ENCODE data around the gene TMEM240. TPM values are rescaled to one million over a fixed set of nuclear protein-coding genes. Genes with fewer than 3 reads are reported as not detected.

Gene TMEM240
- total RNA-seq, 1 donor from 2014 or later: 10.3 TPM

GRCh38 chr1:1574721-1575537, 34.5 kb upstream of the TMEM240 start, which contains the start of gene SSU72:
Gene SSU72 (minus strand): TSS chr1:1574863. CDS start chr1:1574557, 306 bp downstream.
- peak within 1 kb of the TSS; percentile 99 for H3K27ac Mint-ChIP-seq
- no peak for TF ChIP-seq CTCF (conservative IDR thresholded peaks at IDR 0.05)
- peaks cover 8% of the 10 kb centered on the region for H3K4me1 Mint-ChIP-seq (ENCODE audit: unreplicated experiment)
- H3K36me3 Mint-ChIP-seq: peaks cover 5% of the 10 kb centered on the region
- peak; percentile 95 for DNase-seq (ENCODE audit: extremely low spot score, unreplicated experiment)
- H3K4me3 Mint-ChIP-seq: peak within 1 kb of the TSS; percentile 97
- no peaks in the 10 kb centered on the region for H3K9me3 Mint-ChIP-seq
- peaks cover 9% of the 10 kb centered on the region for H3K27me3 Mint-ChIP-seq

- Mint-ChIP-seq H3K9me3 (no peaks in the 10 kb centered on the region), H3K36me3 (peaks cover 5% of the 10 kb centered on the region), H3K27me3 (peaks cover 9% of the 10 kb centered on the region), H3K4me1 (ENCODE audit: unreplicated experiment) (peaks cover 8% of the 10 kb centered on the region), H3K4me3 (peak overlapping the region; percentile 96), H3K27ac (peak overlapping the region; percentile 99)
- no peak for DNase-seq (ENCODE audit: extremely low spot score, unreplicated experiment)
- peak; percentile 58 for TF ChIP-seq CTCF (conservative IDR thresholded peaks at IDR 0.05)
These were observed 33.7 kb upstream of the TMEM240 start for GRCh38 chr1:1573843-1574720.

GRCh38 chr1:1569341-1569740, 28.9 kb upstream of the TMEM240 start:
- no peak for DNase-seq (ENCODE audit: extremely low spot score, unreplicated experiment)
- peaks cover 16% of the 10 kb centered on the region for H3K36me3 Mint-ChIP-seq
- peak overlapping the region; percentile 66 for H3K27ac Mint-ChIP-seq
- no peaks in the 10 kb centered on the region for H3K9me3 Mint-ChIP-seq
- no peak for TF ChIP-seq CTCF (conservative IDR thresholded peaks at IDR 0.05)
- no peak overlapping the region for H3K4me3 Mint-ChIP-seq
- H3K4me1 Mint-ChIP-seq (ENCODE audit: unreplicated experiment): peaks cover 3% of the 10 kb centered on the region
- H3K27me3 Mint-ChIP-seq: no peaks in the 10 kb centered on the region

- H3K36me3 Mint-ChIP-seq: peaks cover 23% of the 10 kb centered on the region
- no peaks in the 10 kb centered on the region for H3K9me3 Mint-ChIP-seq
- no peak overlapping the region for H3K4me3 Mint-ChIP-seq
- no peak for TF ChIP-seq CTCF (conservative IDR thresholded peaks at IDR 0.05)
- DNase-seq (ENCODE audit: extremely low spot score, unreplicated experiment): no peak
- no peak overlapping the region for H3K27ac Mint-ChIP-seq
- H3K27me3 Mint-ChIP-seq: no peaks in the 10 kb centered on the region
- H3K4me1 Mint-ChIP-seq (ENCODE audit: unreplicated experiment): peaks cover 3% of the 10 kb centered on the region
These were observed 27.5 kb upstream of the TMEM240 start for GRCh38 chr1:1567891-1568291.

GRCh38 chr1:1567152-1567875, 26.9 kb upstream of the TMEM240 start:
- H3K27ac Mint-ChIP-seq: no peak overlapping the region
- H3K27me3 Mint-ChIP-seq: no peaks in the 10 kb centered on the region
- DNase-seq (ENCODE audit: extremely low spot score, unreplicated experiment): no peak
- H3K36me3 Mint-ChIP-seq: peaks cover 24% of the 10 kb centered on the region
- peaks cover 3% of the 10 kb centered on the region for H3K4me1 Mint-ChIP-seq (ENCODE audit: unreplicated experiment)
- TF ChIP-seq CTCF (conservative IDR thresholded peaks at IDR 0.05): no peak
- H3K4me3 Mint-ChIP-seq: no peak overlapping the region
- H3K9me3 Mint-ChIP-seq: no peaks in the 10 kb centered on the region
